Loucy (cell line): ENCODE results near the gene SORT1.

Experiments
- EZH2phosphoT487 ChIP-seq: fragments of 200-600 bp; IDR thresholded peaks from 2 replicates; pipeline ENCODE4 v1.6.1; 2018; ENCODE audit warnings: antibody characterized with exemption, mild to moderate bottlenecking, moderate library complexity, borderline replicate concordance
- TF ChIP-seq, protein P1 (sequence below): fragments of 200-600 bp; sonication (generic); conservative IDR thresholded peaks from 2 replicates; pipeline ENCODE4 v1.5.1; 2014; ENCODE audit warnings: mild to moderate bottlenecking, antibody characterized with exemption, low read length

DNA sequence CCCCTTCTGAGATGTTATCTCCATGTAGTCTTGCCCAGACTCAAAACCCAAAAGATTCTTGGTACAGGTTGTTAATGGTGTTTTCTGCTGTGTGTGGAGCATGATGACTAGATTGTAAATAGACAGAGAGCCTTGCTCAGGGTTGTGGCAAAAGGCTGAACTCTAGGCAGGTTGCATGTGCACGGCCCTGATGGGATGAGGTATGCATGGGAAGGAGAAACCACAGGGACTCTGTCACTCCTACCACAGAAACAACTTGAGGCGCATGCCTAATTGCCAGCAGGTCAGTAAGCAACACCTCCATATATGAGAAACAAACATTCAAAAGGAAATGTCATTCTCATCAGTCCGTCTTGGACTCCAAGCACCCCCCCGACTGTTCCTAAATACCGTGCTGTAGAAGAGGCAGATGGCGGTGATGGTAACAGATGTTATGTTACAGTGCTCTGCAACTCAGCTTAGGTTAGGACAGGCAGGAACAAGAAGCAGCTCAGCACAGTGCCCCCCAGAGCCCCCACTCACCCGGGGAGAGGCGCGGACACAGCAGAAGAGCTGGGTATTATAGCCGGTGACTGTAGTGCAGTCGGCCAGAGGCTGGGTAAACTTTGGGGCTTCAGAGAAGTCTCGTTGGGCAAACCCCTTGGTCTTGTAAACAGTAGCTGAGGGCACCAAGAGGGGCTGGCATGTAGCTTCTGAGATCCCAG lies 101.9 kb downstream of the SORT1 start:
- TF ChIP-seq, protein P1, sequence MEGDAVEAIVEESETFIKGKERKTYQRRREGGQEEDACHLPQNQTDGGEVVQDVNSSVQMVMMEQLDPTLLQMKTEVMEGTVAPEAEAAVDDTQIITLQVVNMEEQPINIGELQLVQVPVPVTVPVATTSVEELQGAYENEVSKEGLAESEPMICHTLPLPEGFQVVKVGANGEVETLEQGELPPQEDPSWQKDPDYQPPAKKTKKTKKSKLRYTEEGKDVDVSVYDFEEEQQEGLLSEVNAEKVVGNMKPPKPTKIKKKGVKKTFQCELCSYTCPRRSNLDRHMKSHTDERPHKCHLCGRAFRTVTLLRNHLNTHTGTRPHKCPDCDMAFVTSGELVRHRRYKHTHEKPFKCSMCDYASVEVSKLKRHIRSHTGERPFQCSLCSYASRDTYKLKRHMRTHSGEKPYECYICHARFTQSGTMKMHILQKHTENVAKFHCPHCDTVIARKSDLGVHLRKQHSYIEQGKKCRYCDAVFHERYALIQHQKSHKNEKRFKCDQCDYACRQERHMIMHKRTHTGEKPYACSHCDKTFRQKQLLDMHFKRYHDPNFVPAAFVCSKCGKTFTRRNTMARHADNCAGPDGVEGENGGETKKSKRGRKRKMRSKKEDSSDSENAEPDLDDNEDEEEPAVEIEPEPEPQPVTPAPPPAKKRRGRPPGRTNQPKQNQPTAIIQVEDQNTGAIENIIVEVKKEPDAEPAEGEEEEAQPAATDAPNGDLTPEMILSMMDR, result peak; percentile 16; the same call in 1 of the 2 replicates
- TF ChIP-seq EZH2phosphoT487, result no peak
